Naive thymus-derived CD4-positive, alpha-beta T cell (primary cell): ENCODE data around the gene ATP11A. TPM values are rescaled to one million over a fixed set of nuclear protein-coding genes. Genes with fewer than 3 reads are reported as not detected.

Experiments
- ATAC-seq: fragments of 150-1000 bp; cut with Tn5 transposase; 2 replicates; pipeline ENCODE4 v1.10.0; 2021; ENCODE audit warnings: mild to moderate bottlenecking, moderate library complexity
- CTCF ChIA-PET: fragments of 350-600 bp; sonication (Branson Sonifier 250); formaldehyde crosslinking; loops from one replicate; lab custom pipeline; 2021; ENCODE audit warnings: antibody characterized with exemption; lab: Charles Lee
- POLR2A ChIA-PET: fragments of 350-600 bp; sonication (Branson Sonifier 250); formaldehyde crosslinking; loops from one replicate; lab custom pipeline; 2021; ENCODE audit warnings: antibody characterized with exemption, inconsistent platforms; lab: Charles Lee
- DNase-seq, 9 donors: peaks; one replicate each; pipeline versions ENCODE4 v3.0.0 to v3.0.0-alpha.2; 2020 to 2022; ENCODE audit warnings: mixed read lengths in 1 of 9
- H3K27ac ChIP-seq: one replicate; pipeline ENCODE4 v1.7.0; 2013; ENCODE audit warnings: mild to moderate bottlenecking, low read depth, low read length, moderate library complexity
- H3K27me3 ChIP-seq, 2 donors: one replicate each; pipeline ENCODE4 v1.7.0; 2013; ENCODE audit warnings: low read length in 2 of 2, mild to moderate bottlenecking in 2 of 2, moderate library complexity in 2 of 2; ENCODE audit not compliant: control insufficient read depth in 2 of 2, insufficient read depth in 2 of 2
- H3K36me3 ChIP-seq, 3 experiments: 1 replicate in 2 of 3; 2 replicates in 1 of 3; pipeline ENCODE4 v1.7.0; 2013; ENCODE audit warnings: low read length in 3 of 3, mild to moderate bottlenecking in 3 of 3, moderate library complexity in 1 of 3; ENCODE audit not compliant: insufficient read depth in 3 of 3, control insufficient read depth in 2 of 3
- H3K4me1 ChIP-seq, 2 donors: one replicate each; pipeline ENCODE4 v1.7.0; 2013; ENCODE audit warnings: low read length in 2 of 2, mild to moderate bottlenecking in 2 of 2, moderate library complexity in 1 of 2; ENCODE audit not compliant: control insufficient read depth in 2 of 2, insufficient read depth in 2 of 2
- H3K4me3 ChIP-seq: 2 replicates; pipeline ENCODE4 v1.7.0; 2013; ENCODE audit warnings: mild to moderate bottlenecking, low read length
- H3K9me3 ChIP-seq, 3 experiments: 1 replicate in 2 of 3; 2 replicates in 1 of 3; pipeline ENCODE4 v1.7.0; 2013; ENCODE audit warnings: low read length in 3 of 3; ENCODE audit not compliant: control insufficient read depth in 2 of 3
- H3K27ac Mint-ChIP-seq, 9 donors: one replicate each; pipeline ENCODE4 v1.8.0; 2020 to 2022; ENCODE audit warnings: mixed read lengths in 9 of 9, mild to moderate bottlenecking in 8 of 9, moderate library complexity in 5 of 9, inconsistent platforms in 2 of 9
- H3K27me3 Mint-ChIP-seq, 5 donors: one replicate each; pipeline ENCODE4 v1.8.0; 2021 to 2022; ENCODE audit warnings: mixed read lengths in 5 of 5, mild to moderate bottlenecking in 1 of 5
- H3K36me3 Mint-ChIP-seq, 5 donors: one replicate each; pipeline ENCODE4 v1.8.0; 2020 to 2022; ENCODE audit warnings: mixed read lengths in 5 of 5, mild to moderate bottlenecking in 3 of 5, inconsistent platforms in 1 of 5
- H3K4me1 Mint-ChIP-seq, 7 donors: one replicate each; pipeline ENCODE4 v1.8.0; 2020 to 2022; ENCODE audit warnings: mixed read lengths in 7 of 7, mild to moderate bottlenecking in 3 of 7, inconsistent platforms in 1 of 7
- H3K4me3 Mint-ChIP-seq, 10 donors: one replicate each; pipeline ENCODE4 v1.8.0; 2020 to 2022; ENCODE audit warnings: mild to moderate bottlenecking in 10 of 10, mixed read lengths in 10 of 10, moderate library complexity in 6 of 10, inconsistent platforms in 2 of 10
- H3K9me3 Mint-ChIP-seq, 11 donors: one replicate each; pipeline ENCODE4 v1.8.0; 2020 to 2022; ENCODE audit warnings: mixed read lengths in 11 of 11, mild to moderate bottlenecking in 4 of 11, inconsistent platforms in 1 of 11, moderate library complexity in 1 of 11
- intact Hi-C, 2 donors: fragments of 100-400 bp; cut with micrococcal nuclease; formaldehyde crosslinking; loops; one replicate each; pipeline ENCODE4 v1.15.1; 2023
- polyA plus RNA-seq, 2 donors: library from polyadenylated mRNA; unstranded; fragments of 300-500 nt; fragmentation: Illumina TruSeq; gene quantifications; one replicate each; pipeline ENCODE4 v1.2.3, GENCODE V29; 2021
- total RNA-seq, 6 experiments: library from RNA in 5 of 6; stranded (reverse) in 5 of 6; gene quantifications; 1 replicate in 5 of 6; 2 replicates in 1 of 6; pipeline ENCODE4 v1.2.3 and lab custom pipeline; 2021 to 2026

The ATP11A gene
- total and polyA plus RNA-seq, 7 experiments from 2014 or later: 4.3 to 111 (median 58.5) TPM

DNA sequence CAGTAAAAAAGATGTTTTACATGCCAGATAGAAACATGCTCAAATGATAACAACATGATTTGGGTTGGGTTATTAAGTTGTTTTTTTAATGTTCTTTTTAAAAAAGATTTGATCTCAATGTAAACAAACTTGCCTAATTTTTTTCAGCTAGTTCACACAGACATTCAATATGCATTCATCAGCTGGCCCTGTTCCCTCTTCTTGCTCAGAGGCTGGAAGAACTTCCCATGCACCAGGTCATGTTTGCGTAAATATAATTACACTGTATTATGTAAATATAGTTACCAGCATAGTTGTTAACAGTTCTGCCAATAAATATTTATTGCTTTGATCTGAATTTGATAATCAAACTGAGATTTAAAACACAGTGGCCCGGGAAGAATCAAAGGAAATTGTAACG, 70.6 kb downstream of the ATP11A start:
- H3K36me3 Mint-ChIP-seq: peaks cover 0 to 20% (median 0%) of the 10 kb centered on the region in 5 donors

DNA sequence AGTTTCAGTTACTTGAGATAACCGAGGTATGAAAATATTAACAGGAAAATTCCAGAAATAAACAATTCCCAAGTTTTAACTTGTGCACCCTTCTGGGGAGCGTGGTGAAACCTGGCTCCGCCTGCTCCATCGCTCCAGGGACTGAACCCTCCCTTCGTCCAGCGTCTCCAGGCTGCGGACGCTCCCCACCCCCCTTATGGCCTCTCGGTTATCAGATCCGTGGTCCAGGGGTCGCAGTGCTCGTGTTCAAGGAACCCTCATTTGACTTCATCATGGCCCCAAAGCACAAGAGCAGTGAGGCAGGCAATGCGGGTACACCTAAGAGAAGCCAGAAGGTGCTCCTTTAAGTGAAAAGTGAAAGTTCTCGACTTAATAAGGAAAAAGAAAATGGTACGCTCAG, 71.1 kb downstream of the ATP11A start:
- POLR2A ChIA-PET: no interaction called here
- CTCF ChIA-PET: no interaction called here
- H3K36me3 ChIP-seq: no peaks in the 10 kb centered on the region
- peaks cover 0 to 3% (median 0%) of the 10 kb centered on the region in 11 donors for H3K9me3 Mint-ChIP-seq
- ATAC-seq: no peak
- no peaks in the 10 kb centered on the region for H3K4me1 ChIP-seq
- no peak overlapping the region for H3K27ac ChIP-seq
- intact Hi-C loops: no loop called here
- peaks cover 8 to 28% (median 18%) of the 10 kb centered on the region in 7 donors for H3K4me1 Mint-ChIP-seq
- no peaks in the 10 kb centered on the region for H3K9me3 ChIP-seq
- H3K27me3 Mint-ChIP-seq: no peaks in the 10 kb centered on the region
- no peak for DNase-seq
- H3K4me3 ChIP-seq: no peak overlapping the region
- peaks cover 0 to 20% (median under 1%) of the 10 kb centered on the region in 5 donors for H3K36me3 Mint-ChIP-seq
- H3K27ac Mint-ChIP-seq: peak overlapping the region in 2 of 9 donors; percentile 18 to 55
- H3K4me3 Mint-ChIP-seq: no peak overlapping the region
- no peaks in the 10 kb centered on the region for H3K27me3 ChIP-seq

More for the DNA sequence above, 70.6 kb downstream of the ATP11A start:
- H3K4me3 Mint-ChIP-seq: no peak overlapping the region
- no peaks in the 10 kb centered on the region for H3K27me3 ChIP-seq
- H3K4me1 ChIP-seq: no peaks in the 10 kb centered on the region
- H3K27me3 Mint-ChIP-seq: no peaks in the 10 kb centered on the region
- H3K27ac ChIP-seq: no peak overlapping the region
- ATAC-seq (no peak), DNase-seq (no peak)
- no peaks in the 10 kb centered on the region for H3K36me3 ChIP-seq
- H3K9me3 Mint-ChIP-seq: no peaks in the 10 kb centered on the region
- ChIA-PET POLR2A (no interaction called here), CTCF (no interaction called here)
- no peak overlapping the region for H3K27ac Mint-ChIP-seq
- intact Hi-C loops: no loop called here
- no peaks in the 10 kb centered on the region for H3K9me3 ChIP-seq
- H3K4me3 ChIP-seq: no peak overlapping the region
- H3K4me1 Mint-ChIP-seq: peaks cover 8 to 26% (median 17%) of the 10 kb centered on the region in 7 donors

DNA sequence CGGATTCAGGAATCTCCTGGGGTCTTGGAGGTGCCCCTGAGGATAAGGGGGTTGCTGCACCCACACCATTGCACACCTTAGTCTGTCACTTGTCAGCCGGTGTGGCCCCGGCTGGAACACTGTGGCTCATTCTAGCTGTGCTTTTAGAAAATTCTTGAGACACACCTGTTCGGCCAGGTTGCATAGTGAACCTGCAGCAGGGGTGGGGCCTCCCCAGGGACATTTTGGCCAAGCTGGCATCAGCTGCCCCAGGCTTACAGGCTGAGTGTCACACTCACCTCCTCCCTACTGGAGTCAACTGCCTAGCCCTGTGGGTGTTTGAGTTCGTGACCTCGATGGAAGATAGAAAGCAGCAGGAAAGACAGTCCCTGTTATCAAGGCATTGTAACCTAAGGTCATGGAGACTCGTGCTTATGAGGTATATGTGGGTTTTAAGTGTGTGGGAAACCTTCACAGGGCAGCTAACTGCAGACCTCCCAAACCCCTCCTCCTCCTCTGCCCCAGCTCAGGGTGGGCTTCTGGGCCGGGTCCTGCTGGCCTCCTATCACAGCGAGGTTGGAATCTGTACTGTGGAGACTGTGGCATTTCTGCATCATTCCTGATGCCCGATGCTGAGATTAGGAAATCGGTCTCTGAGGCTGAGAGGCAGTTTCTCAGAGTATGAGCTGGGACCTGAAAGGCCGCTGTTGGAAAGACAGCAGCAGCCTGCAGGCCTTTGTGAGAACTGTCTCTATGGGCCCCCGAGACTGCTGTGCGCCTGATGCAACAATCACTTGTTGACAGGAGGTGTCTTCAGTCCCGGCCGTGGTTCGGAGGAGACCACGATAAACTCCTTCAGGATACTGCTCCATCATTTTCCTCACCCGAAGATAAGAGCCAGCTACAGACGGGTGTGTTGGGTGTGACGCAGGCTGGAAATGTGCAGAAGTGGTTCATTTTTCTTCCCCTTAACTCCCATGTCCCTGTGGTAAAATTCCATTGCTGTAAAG, 72.2 kb downstream of the ATP11A start:
- DNase-seq: no peak
- Histone ChIP-seq H3K36me3 (no peaks in the 10 kb centered on the region), H3K4me3 (no peak overlapping the region), H3K9me3 (no peaks in the 10 kb centered on the region), H3K4me1 (no peaks in the 10 kb centered on the region), H3K27me3 (no peaks in the 10 kb centered on the region), H3K27ac (no peak overlapping the region)
- Mint-ChIP-seq H3K9me3 (peaks cover 0 to 7% (median 0%) of the 10 kb centered on the region in 11 donors), H3K27me3 (no peaks in the 10 kb centered on the region), H3K27ac (no peak overlapping the region), H3K4me3 (no peak overlapping the region), H3K36me3 (peaks cover 0 to 20% (median 2%) of the 10 kb centered on the region in 5 donors), H3K4me1 (peaks cover 5 to 32% (median 25%) of the 10 kb centered on the region in 7 donors)
- ATAC-seq: no peak
- ChIA-PET CTCF (no interaction called here), POLR2A (no interaction called here)
- intact Hi-C loops: no loop called here

DNA sequence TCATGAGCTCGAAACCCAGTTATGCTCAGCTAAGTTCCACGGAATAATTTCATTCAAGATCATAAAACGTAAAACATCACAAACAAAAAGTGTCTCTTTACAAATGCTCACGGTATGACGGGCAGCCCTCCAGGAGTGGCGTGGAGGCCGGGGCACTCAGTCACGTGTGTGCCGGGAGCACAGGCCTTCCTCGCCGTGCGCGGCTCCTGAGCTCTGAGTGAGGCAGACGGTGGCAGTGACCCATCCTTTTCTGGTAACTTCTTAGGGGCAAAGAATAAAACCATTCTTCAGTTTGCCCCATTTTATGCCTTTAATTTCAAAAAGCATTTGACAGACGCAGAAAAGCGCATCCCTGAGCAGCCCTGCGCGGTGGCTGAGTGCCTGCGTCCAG, 72.8 kb downstream of the ATP11A start:
- CTCF ChIA-PET: no interaction called here

DNA sequence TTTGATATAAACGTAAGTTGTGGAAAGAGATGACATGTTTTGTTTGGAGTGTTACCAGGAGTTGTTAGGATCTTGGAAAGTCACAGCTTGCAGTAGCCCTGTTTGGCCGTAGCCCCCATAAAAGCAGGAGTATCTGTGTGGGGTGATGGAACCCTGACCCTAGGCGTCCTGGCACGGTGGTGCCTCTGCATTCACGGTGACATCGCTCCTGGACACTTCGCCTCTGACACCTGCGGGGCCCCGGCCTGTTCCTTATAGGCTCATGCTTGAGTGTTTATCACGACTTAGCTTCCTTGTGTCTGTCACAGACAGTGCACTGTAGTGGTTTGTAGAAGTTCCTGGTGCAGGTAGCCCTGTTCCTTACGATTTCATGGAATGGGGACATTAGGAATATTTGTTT, 74.2 kb downstream of the ATP11A start:
- ATAC-seq: no peak
- Histone ChIP-seq H3K9me3 (no peaks in the 10 kb centered on the region), H3K27me3 (no peaks in the 10 kb centered on the region), H3K4me3 (no peak overlapping the region), H3K36me3 (no peaks in the 10 kb centered on the region), H3K4me1 (peaks cover 11 to 15% of the 10 kb centered on the region in 2 donors), H3K27ac (no peak overlapping the region)
- Mint-ChIP-seq H3K4me1 (peaks cover 17 to 38% (median 34%) of the 10 kb centered on the region in 7 donors), H3K4me3 (no peak overlapping the region), H3K27me3 (no peaks in the 10 kb centered on the region), H3K9me3 (peaks cover 0 to 7% (median 0%) of the 10 kb centered on the region in 11 donors), H3K27ac (peak overlapping the region in 2 of 9 donors; percentile 47 to 71), H3K36me3 (peaks cover 0 to 15% (median 2%) of the 10 kb centered on the region in 5 donors)
- DNase-seq: no peak
- ChIA-PET POLR2A (no interaction called here), CTCF (no interaction called here)
- intact Hi-C loops: no loop called here

More for the DNA sequence above, 72.8 kb downstream of the ATP11A start:
- H3K27me3 ChIP-seq: no peaks in the 10 kb centered on the region
- H3K9me3 Mint-ChIP-seq: peaks cover 0 to 7% (median 0%) of the 10 kb centered on the region in 11 donors
- peaks cover 3 to 4% of the 10 kb centered on the region in 2 donors for H3K4me1 ChIP-seq
- H3K27ac Mint-ChIP-seq: no peak overlapping the region
- H3K9me3 ChIP-seq: no peaks in the 10 kb centered on the region
- H3K36me3 ChIP-seq: no peaks in the 10 kb centered on the region
- ATAC-seq (no peak), DNase-seq (no peak)
- H3K36me3 Mint-ChIP-seq: peaks cover 0 to 16% (median 2%) of the 10 kb centered on the region in 5 donors
- H3K27me3 Mint-ChIP-seq: no peaks in the 10 kb centered on the region
- peaks cover 6 to 32% (median 27%) of the 10 kb centered on the region in 7 donors for H3K4me1 Mint-ChIP-seq
- POLR2A ChIA-PET: no interaction called here
- no peak overlapping the region for H3K27ac ChIP-seq
- intact Hi-C loops: no loop called here
- no peak overlapping the region for H3K4me3 ChIP-seq
- H3K4me3 Mint-ChIP-seq: no peak overlapping the region

DNA sequence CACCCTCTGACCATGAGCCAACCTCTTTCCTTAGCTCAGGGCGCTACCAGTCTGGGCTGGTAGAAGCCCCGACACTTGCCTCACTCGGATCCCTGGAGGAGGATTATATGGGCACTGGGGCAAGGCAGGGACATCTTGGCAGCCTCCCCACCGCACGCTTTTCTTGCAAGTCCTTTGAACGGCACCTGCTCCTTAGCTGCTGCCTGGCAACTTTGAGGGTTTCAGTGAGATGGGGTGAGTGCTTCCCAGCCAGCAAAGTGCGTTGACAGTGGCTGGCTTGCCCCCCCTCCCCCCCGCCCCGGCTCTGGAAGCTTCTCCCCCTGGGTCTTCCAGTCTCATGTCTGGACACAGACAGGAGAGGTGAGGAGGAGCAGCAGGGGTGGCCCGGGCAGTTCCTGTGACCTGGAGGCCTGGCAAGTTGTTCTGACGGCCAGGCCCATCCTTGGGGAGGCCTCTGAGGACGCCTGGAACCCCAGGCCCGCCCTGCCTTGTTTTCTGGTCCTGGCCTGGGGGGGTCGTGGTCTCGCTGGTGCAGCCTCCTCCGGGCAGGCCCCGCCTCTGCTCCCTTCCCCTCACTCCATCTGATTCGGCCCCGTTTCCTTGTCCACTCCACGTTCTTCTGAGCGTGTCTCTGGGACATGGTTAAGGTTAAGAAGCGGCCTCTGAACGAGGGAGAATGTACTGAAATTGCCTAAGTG, 75.2 kb downstream of the ATP11A start:
- CTCF ChIA-PET: no interaction called here
- DNase-seq (no peak), ATAC-seq (no peak)
- Histone ChIP-seq H3K4me1 (peaks cover 11 to 24% of the 10 kb centered on the region in 2 donors), H3K4me3 (no peak overlapping the region), H3K27me3 (no peaks in the 10 kb centered on the region), H3K27ac (no peak overlapping the region), H3K36me3 (peaks cover 0 to 4% (median 0%) of the 10 kb centered on the region in 3 experiments), H3K9me3 (no peaks in the 10 kb centered on the region)
- H3K9me3 Mint-ChIP-seq: peaks cover 0 to 7% (median 0%) of the 10 kb centered on the region in 11 donors
- H3K27me3 Mint-ChIP-seq: no peaks in the 10 kb centered on the region
- no peak overlapping the region for H3K4me3 Mint-ChIP-seq
- peak overlapping the region in 2 of 9 donors; percentile 28 to 38 for H3K27ac Mint-ChIP-seq
- H3K36me3 Mint-ChIP-seq: peaks cover 0 to 15% (median 2%) of the 10 kb centered on the region in 5 donors
- POLR2A ChIA-PET: no interaction called here
- peaks cover 20 to 40% (median 31%) of the 10 kb centered on the region in 7 donors for H3K4me1 Mint-ChIP-seq
- intact Hi-C loops: no loop called here
